ENCODE results near the gene WBP4. TPM values are rescaled to one million over a fixed set of nuclear protein-coding genes. Genes with fewer than 3 reads are reported as not detected.
A peak's percentile ranks its signal among the peaks of the same experiment; 100 is the strongest.
"Not testable (repeated sequence)": the region's sequence is repeated elsewhere in the genome, so short reads cannot be mapped to it uniquely, and the experiment has no call there.

WBP4 gene
- total RNA-seq, 5 donors from 2014 or later (not counting 1 experiment from before 2014, with no cell fraction given), result 4.3 to 7.6 (median 4.8) TPM

- H3K27me3 ChIP-seq (replicated peaks in 1 of 2; ENCODE audit: control insufficient read depth in 2 of 2, extremely low read depth in 1 of 2, insufficient read depth in 2 of 2, low read length in 1 of 2), result no peaks in the 10 kb centered on the region
- H3K27me3 Mint-ChIP-seq, result no peaks in the 10 kb centered on the region
- no peak overlapping the region for H3K4me3 ChIP-seq (ENCODE audit: control insufficient read depth in 1 of 2, extremely low read depth in 1 of 2, low read length in 1 of 2)
- no peak overlapping the region for H3K27ac ChIP-seq (ENCODE audit: low read length)
- DNase-seq, result no peak
- H3K9me3 Mint-ChIP-seq, result no peaks in the 10 kb centered on the region
- no CpG with 5 or more reads among the region's 3 CpGs for WGBS (ENCODE audit: insufficient coverage)
- POLR2A ChIA-PET, result no interaction called here
- no peaks in the 10 kb centered on the region for H3K4me1 Mint-ChIP-seq
- H3K4me3 Mint-ChIP-seq, result no peak overlapping the region
- no peak for ATAC-seq (replicated peaks in 1 of 4)
- no peak overlapping the region for H3K27ac Mint-ChIP-seq
- H3K9me3 ChIP-seq, result no peaks in the 10 kb centered on the region
- no peaks in the 10 kb centered on the region for H3K4me1 ChIP-seq (ENCODE audit: control insufficient read depth in 1 of 2, extremely low read depth in 1 of 2, insufficient read depth in 2 of 2, low read length in 2 of 2)
- CTCF ChIA-PET, result interaction anchor here in 1 of 2 donors (0.6 kb wide), 1 partner anchor 1979 kb away, joined by 3 read pairs; no protein-coding TSS in a partner anchor
- peaks cover 0 to 51% of the 10 kb centered on the region in 2 donors for H3K36me3 ChIP-seq (ENCODE audit: control insufficient read depth in 2 of 2, extremely low read depth in 1 of 2, insufficient read depth in 1 of 2, low read length in 1 of 2)
- peaks cover 52% of the 10 kb centered on the region for H3K36me3 Mint-ChIP-seq
Measured at GRCh38 chr13:41077475-41077874, 16.2 kb downstream of the WBP4 start.

GRCh38 chr13:41079725-41080124, 18.4 kb downstream of the WBP4 start:
- ChIA-PET CTCF (interaction anchor here in 1 of 2 donors (0.7 kb wide), 1 partner anchor 25 kb away, joined by 5 read pairs; no protein-coding TSS in a partner anchor), POLR2A (no interaction called here)
- Mint-ChIP-seq H3K27ac (peak overlapping the region in 1 of 2 donors; percentile 16), H3K27me3 (no peaks in the 10 kb centered on the region), H3K4me3 (no peak overlapping the region), H3K36me3 (peaks cover 61% of the 10 kb centered on the region), H3K9me3 (no peaks in the 10 kb centered on the region), H3K4me1 (no peaks in the 10 kb centered on the region)
- no peaks in the 10 kb centered on the region for H3K4me1 ChIP-seq (ENCODE audit: control insufficient read depth in 1 of 2, extremely low read depth in 1 of 2, insufficient read depth in 2 of 2, low read length in 2 of 2)
- DNase-seq (no peak), ATAC-seq (replicated peaks in 1 of 4) (no peak)
- no peak overlapping the region for H3K27ac ChIP-seq (ENCODE audit: low read length)
- no peaks in the 10 kb centered on the region for H3K9me3 ChIP-seq
- no peaks in the 10 kb centered on the region for H3K27me3 ChIP-seq (replicated peaks in 1 of 2; ENCODE audit: control insufficient read depth in 2 of 2, extremely low read depth in 1 of 2, insufficient read depth in 2 of 2, low read length in 1 of 2)
- H3K4me3 ChIP-seq (ENCODE audit: control insufficient read depth in 1 of 2, extremely low read depth in 1 of 2, low read length in 1 of 2), result no peak overlapping the region
- WGBS (ENCODE audit: insufficient coverage), result no CpG with 5 or more reads among the region's 4 CpGs
- H3K36me3 ChIP-seq (ENCODE audit: control insufficient read depth in 2 of 2, extremely low read depth in 1 of 2, insufficient read depth in 1 of 2, low read length in 1 of 2), result peaks cover 0 to 47% of the 10 kb centered on the region in 2 donors

GRCh38 chr13:41085961-41086585, 24.8 kb downstream of the WBP4 start:
- Histone ChIP-seq H3K4me3 (ENCODE audit: control insufficient read depth in 1 of 2, extremely low read depth in 1 of 2, low read length in 1 of 2) (no peak overlapping the region), H3K27me3 (replicated peaks in 1 of 2; ENCODE audit: control insufficient read depth in 2 of 2, extremely low read depth in 1 of 2, insufficient read depth in 2 of 2, low read length in 1 of 2) (no peaks in the 10 kb centered on the region), H3K36me3 (ENCODE audit: control insufficient read depth in 2 of 2, extremely low read depth in 1 of 2, insufficient read depth in 1 of 2, low read length in 1 of 2) (peaks cover 0 to 17% of the 10 kb centered on the region in 2 donors), H3K9me3 (no peaks in the 10 kb centered on the region), H3K27ac (ENCODE audit: low read length) (no peak overlapping the region), H3K4me1 (ENCODE audit: control insufficient read depth in 1 of 2, extremely low read depth in 1 of 2, insufficient read depth in 2 of 2, low read length in 2 of 2) (no peaks in the 10 kb centered on the region)
- peaks cover 0 to 7% (median 2%) of the 10 kb centered on the region in 3 donors for H3K9me3 Mint-ChIP-seq
- DNase-seq, result no peak
- H3K36me3 Mint-ChIP-seq, result peaks cover 29% of the 10 kb centered on the region
- peaks cover 2 to 6% (median 5%) of the 10 kb centered on the region in 3 donors for H3K4me1 Mint-ChIP-seq
- H3K4me3 Mint-ChIP-seq, result no peak overlapping the region
- ChIA-PET CTCF (interaction anchor here in 1 of 2 donors (0.6 kb wide), 1 partner anchor 243 kb away, joined by 3 read pairs; no protein-coding TSS in a partner anchor), POLR2A (no interaction called here)
- ATAC-seq (replicated peaks in 1 of 4), result no peak
- no peaks in the 10 kb centered on the region for H3K27me3 Mint-ChIP-seq
- 0% methylated on average over 1 of the region's 2 CpGs for WGBS (ENCODE audit: insufficient coverage)
- peak overlapping the region; percentile 18 to 29 for H3K27ac Mint-ChIP-seq

- H3K27me3 Mint-ChIP-seq; H3K27ac ChIP-seq (ENCODE audit: low read length); CTCF ChIA-PET; DNase-seq; H3K4me3 ChIP-seq (ENCODE audit: control insufficient read depth in 1 of 2, extremely low read depth in 1 of 2, low read length in 1 of 2); ATAC-seq (replicated peaks in 1 of 4); H3K4me1 ChIP-seq (ENCODE audit: control insufficient read depth in 1 of 2, extremely low read depth in 1 of 2, insufficient read depth in 2 of 2, low read length in 2 of 2); H3K4me1 Mint-ChIP-seq; H3K9me3 Mint-ChIP-seq; H3K27ac Mint-ChIP-seq; H3K9me3 ChIP-seq; H3K27me3 ChIP-seq (replicated peaks in 1 of 2; ENCODE audit: control insufficient read depth in 2 of 2, extremely low read depth in 1 of 2, insufficient read depth in 2 of 2, low read length in 1 of 2); H3K36me3 Mint-ChIP-seq; H3K36me3 ChIP-seq (ENCODE audit: control insufficient read depth in 2 of 2, extremely low read depth in 1 of 2, insufficient read depth in 1 of 2, low read length in 1 of 2); POLR2A ChIA-PET; H3K4me3 Mint-ChIP-seq: not testable (repeated sequence)
- no CpG with 5 or more reads among the region's 2 CpGs for WGBS (ENCODE audit: insufficient coverage)
Measured at GRCh38 chr13:41095681-41096080, 34.4 kb downstream of the WBP4 start.

GRCh38 chr13:41098761-41099160, 37.5 kb downstream of the WBP4 start:
- Histone ChIP-seq H3K27me3 (replicated peaks in 1 of 2; ENCODE audit: control insufficient read depth in 2 of 2, extremely low read depth in 1 of 2, insufficient read depth in 2 of 2, low read length in 1 of 2) (no peaks in the 10 kb centered on the region), H3K36me3 (ENCODE audit: control insufficient read depth in 2 of 2, extremely low read depth in 1 of 2, insufficient read depth in 1 of 2, low read length in 1 of 2) (no peaks in the 10 kb centered on the region), H3K4me1 (ENCODE audit: control insufficient read depth in 1 of 2, extremely low read depth in 1 of 2, insufficient read depth in 2 of 2, low read length in 2 of 2) (no peaks in the 10 kb centered on the region), H3K9me3 (no peaks in the 10 kb centered on the region), H3K27ac (ENCODE audit: low read length) (no peak overlapping the region), H3K4me3 (ENCODE audit: control insufficient read depth in 1 of 2, extremely low read depth in 1 of 2, low read length in 1 of 2) (no peak overlapping the region)
- ChIA-PET POLR2A (no interaction called here), CTCF (no interaction called here)
- WGBS (ENCODE audit: insufficient coverage), result no CpG with 5 or more reads among the region's 1 CpG
- Mint-ChIP-seq H3K9me3 (no peaks in the 10 kb centered on the region), H3K4me1 (peaks cover 0 to 9% (median 0%) of the 10 kb centered on the region in 3 donors), H3K27me3 (no peaks in the 10 kb centered on the region), H3K4me3 (no peak overlapping the region), H3K36me3 (no peaks in the 10 kb centered on the region), H3K27ac (no peak overlapping the region)
- DNase-seq (no peak), ATAC-seq (replicated peaks in 1 of 4) (no peak)

GRCh38 chr13:41099986-41100385, 38.7 kb downstream of the WBP4 start:
- CTCF ChIA-PET, result no interaction called here
- no peak overlapping the region for H3K4me3 Mint-ChIP-seq
- Histone ChIP-seq H3K4me3 (ENCODE audit: control insufficient read depth in 1 of 2, extremely low read depth in 1 of 2, low read length in 1 of 2) (no peak overlapping the region), H3K36me3 (ENCODE audit: control insufficient read depth in 2 of 2, extremely low read depth in 1 of 2, insufficient read depth in 1 of 2, low read length in 1 of 2) (no peaks in the 10 kb centered on the region), H3K27ac (ENCODE audit: low read length) (no peak overlapping the region), H3K27me3 (replicated peaks in 1 of 2; ENCODE audit: control insufficient read depth in 2 of 2, extremely low read depth in 1 of 2, insufficient read depth in 2 of 2, low read length in 1 of 2) (no peaks in the 10 kb centered on the region), H3K9me3 (no peaks in the 10 kb centered on the region), H3K4me1 (ENCODE audit: control insufficient read depth in 1 of 2, extremely low read depth in 1 of 2, insufficient read depth in 2 of 2, low read length in 2 of 2) (no peaks in the 10 kb centered on the region)
- peaks cover 0 to 9% (median 0%) of the 10 kb centered on the region in 3 donors for H3K4me1 Mint-ChIP-seq
- no peak overlapping the region for H3K27ac Mint-ChIP-seq
- no peaks in the 10 kb centered on the region for H3K36me3 Mint-ChIP-seq
- POLR2A ChIA-PET, result no interaction called here
- DNase-seq (no peak), ATAC-seq (replicated peaks in 1 of 4) (no peak)
- H3K27me3 Mint-ChIP-seq, result no peaks in the 10 kb centered on the region
- no peaks in the 10 kb centered on the region for H3K9me3 Mint-ChIP-seq
